GM18505 (cell line): ENCODE measurements around the gene FERMT1.
"Not testable (repeated sequence)": the region's sequence is repeated elsewhere in the genome, so short reads cannot be mapped to it uniquely, and the experiment has no call there.

Source experiments
- ATAC-seq: cut with Tn5 transposase; IDR thresholded peaks from one replicate; pipeline ENCODE4 v1.9.1; 2021; ENCODE audit not compliant: unreplicated experiment
- POLR2A ChIP-seq: IDR thresholded peaks from 4 replicates; pipeline ENCODE4 v1.6.1; 2011; ENCODE audit warnings: borderline replicate concordance; ENCODE audit not compliant: insufficient read depth, insufficient read length; ENCODE audit errors: extremely low read depth

The FERMT1 gene

DNA sequence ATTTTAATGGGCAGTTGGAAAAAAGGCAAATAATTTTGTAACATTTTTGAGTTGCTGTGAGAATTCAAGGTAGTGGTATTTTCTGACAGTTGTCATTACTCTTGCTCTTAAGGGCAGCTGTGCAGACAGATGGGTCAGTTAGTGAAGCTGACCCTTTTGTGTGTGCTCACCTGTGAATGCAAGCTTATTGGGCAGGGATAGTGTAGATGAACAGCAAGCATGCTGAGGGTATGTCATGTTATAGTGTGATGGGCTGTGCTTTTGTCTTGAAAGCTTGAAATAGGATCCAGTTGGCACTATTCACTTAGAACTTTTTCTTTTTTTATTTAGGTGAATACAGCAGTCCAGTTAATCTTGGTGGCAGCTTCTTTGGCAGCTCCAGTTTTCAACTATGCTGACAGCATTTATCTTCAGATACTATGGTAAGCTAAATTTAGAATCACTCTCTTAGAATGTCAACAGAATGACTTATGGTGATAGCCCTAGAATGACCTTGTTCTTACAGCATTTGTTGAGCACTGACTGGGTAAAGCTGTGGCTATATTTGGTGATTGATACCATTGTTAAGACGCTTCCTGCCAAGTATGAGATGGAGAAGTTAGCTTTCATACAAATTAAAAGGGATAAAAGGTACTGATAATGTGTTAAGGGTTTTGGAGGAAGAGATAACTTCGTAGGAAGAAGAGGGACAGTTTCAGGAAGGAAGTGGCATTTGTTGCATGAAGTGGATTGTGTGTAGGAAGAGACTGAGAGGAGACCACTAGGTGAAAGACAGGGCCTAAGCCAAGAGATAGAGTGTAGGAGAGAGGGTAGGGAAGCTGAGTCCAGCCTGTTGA, 88.5 kb downstream of the FERMT1 start:
- ATAC-seq = no peak
- no peak for TF ChIP-seq POLR2A

DNA sequence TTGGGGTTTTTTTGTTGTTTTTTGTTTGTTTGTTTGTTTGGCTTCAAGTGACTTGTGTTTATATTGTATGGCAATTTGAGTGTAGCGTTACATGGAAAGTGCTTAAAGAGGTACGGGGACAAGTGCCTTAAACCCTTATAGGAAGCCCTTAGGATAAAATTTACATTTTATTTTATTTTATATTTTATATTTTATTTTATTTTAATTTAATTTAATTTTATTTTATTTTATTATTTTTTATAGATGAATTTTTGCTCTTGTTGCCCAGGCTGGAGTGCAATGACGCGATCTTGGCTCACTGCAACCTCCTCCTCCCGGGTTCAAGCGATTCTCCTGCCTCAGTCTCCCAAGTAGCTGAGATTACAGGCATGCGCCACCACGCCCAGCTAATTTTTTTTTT, 89.9 kb downstream of the FERMT1 start:
- ATAC-seq = not testable (repeated sequence)

DNA sequence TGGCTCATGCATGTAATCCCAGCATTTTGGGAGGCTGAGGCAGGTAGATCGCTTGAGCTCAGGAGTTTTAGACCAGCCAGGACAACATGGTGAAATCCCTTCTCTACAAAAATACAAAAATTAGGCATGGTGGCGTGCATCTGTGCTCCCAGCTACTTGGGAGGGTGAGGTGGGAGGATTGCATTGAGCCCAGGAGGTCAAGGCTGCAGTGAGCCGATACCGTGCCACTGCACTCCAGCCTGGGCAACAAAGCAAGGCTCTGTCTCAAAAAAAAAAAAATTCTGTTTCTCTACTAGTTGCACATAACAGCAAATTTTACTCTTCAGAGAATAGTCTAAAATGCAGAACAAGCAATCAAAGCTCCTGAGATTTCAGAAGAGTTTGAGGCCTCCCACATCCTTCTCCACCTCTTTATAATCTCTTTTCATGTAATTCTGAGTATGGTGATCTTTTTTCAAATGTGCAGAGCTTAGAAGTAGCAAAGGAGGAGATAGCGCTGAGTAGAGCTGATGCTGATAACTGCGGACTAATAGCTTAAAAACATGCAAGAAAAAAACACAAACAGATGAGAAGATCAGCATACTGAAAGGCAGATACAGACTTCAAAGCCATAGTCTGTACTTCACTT, 92.3 kb downstream of the FERMT1 start:
- TF ChIP-seq POLR2A = no peak
- no peak for ATAC-seq

DNA sequence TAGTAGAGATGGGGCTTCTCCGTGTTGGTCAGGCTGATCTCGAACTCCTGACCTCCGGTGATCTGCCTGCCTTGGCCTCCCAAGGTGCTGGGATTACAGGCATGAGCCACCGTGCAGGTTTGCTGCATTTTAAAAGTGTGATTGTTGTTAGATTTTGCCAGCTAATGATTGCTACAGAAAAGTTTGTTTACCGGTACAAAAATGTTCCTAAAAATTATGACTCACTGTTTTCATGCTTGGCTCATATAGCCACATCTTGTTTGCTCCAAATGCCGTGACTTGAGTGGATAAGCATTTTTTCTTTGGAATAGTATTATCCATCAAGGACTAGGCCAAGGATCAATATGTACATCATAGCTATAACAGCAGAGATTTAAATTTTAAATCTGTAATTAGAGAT, 93.3 kb downstream of the FERMT1 start:
- TF ChIP-seq POLR2A = no peak
- no peak for ATAC-seq

DNA sequence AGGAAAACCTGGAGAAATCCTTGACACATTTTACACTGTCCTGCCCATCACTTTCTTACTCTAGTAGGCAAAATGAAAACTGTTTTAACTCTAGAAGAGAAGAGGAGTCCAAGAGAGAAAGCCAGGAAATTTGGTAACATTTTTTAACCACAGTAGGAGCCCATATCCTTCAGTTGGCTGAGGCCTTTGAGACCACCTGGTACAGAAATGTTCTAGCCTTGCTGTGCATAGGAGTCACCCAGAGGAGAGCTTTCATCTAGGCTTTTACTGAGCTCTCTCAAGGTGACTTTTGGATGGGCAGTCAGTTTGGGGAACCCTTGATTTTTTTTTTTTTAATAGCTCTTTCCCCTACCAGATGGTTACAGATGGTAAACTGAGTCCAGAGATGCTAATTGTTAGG, 94.0 kb downstream of the FERMT1 start:
- ATAC-seq = no peak

DNA sequence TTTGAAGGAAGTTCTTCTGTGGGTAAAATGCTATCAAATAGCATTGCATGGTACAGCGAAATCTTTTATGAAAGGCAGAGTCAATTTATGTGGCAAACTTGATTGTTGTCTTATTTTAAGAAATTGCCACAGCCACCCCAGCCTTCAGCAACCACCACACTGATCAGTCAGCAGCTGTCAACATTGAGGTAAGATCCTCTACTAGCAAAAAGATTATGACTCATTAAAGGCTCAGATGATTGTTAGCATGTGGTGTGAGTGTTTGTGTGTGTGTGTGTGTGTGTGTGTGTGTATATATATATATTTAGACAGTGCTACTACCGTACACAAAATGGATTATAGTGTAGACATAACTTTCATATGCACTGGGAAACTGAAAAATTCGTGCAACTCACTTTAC, 96.8 kb downstream of the FERMT1 start:
- no peak for ATAC-seq

More for the DNA sequence above, 94.0 kb downstream of the FERMT1 start:
- no peak for TF ChIP-seq POLR2A

More for the DNA sequence above, 96.8 kb downstream of the FERMT1 start:
- no peak for TF ChIP-seq POLR2A
